Kidney capillary endothelial cell (primary cell): ENCODE results near the gene MAX.
"Not testable (repeated sequence)": the region's sequence is repeated elsewhere in the genome, so short reads cannot be mapped to it uniquely, and the experiment has no call there.

Source experiments
- DNase-seq: peaks from one replicate; pipeline ENCODE4 v3.0.0-alpha.2; 2018; ENCODE audit warnings: low spot score

The MAX gene

DNA sequence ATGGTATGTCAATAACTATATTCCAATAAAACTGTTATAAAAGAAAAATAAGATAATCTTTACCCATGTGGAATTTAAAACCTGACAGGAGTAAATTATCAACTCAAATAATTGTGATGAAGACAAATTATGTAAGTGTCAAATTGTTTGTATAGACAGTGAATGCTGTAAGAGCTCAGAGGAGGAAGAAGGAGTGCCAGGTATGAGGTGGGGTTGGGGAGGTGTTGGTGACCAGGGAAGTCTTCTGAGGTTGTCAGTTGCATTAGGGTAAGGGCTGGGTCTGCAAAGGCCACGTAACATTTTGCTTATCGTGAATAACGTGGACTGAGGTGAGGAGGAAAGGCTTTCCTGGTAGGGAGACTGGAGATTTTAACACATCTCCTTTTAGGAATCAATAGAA lies 2.5 kb upstream of the MAX start:
- DNase-seq: no peak

DNA sequence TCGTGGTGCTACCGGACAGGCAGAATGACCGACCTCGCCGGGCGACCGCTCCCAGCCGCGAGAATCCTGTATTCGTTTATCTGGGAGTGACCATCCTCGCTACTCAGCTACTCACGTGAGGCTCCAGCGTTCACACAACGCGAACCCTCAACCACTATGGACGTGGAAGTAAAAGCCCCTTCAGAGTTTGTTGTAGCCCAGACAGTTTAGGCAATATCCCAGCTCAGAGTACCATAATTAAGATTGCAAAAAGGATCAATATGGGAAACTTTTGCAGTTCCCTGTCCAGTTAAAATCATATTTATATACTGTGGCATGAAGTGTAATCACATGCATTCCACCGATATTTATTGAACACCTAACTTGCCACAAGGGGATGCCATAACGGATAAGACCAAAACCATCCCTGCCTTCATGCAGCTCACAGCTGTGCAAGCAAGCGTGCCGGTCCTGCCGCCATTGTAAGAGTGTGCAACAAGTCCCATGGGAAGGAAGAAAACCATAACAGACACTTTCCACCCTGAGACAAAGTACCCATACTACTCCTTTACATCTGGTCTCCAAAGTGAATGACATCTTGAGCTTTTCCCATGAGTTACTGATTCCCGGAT lies 938 bp upstream of the MAX start:
- no peak for DNase-seq

DNA sequence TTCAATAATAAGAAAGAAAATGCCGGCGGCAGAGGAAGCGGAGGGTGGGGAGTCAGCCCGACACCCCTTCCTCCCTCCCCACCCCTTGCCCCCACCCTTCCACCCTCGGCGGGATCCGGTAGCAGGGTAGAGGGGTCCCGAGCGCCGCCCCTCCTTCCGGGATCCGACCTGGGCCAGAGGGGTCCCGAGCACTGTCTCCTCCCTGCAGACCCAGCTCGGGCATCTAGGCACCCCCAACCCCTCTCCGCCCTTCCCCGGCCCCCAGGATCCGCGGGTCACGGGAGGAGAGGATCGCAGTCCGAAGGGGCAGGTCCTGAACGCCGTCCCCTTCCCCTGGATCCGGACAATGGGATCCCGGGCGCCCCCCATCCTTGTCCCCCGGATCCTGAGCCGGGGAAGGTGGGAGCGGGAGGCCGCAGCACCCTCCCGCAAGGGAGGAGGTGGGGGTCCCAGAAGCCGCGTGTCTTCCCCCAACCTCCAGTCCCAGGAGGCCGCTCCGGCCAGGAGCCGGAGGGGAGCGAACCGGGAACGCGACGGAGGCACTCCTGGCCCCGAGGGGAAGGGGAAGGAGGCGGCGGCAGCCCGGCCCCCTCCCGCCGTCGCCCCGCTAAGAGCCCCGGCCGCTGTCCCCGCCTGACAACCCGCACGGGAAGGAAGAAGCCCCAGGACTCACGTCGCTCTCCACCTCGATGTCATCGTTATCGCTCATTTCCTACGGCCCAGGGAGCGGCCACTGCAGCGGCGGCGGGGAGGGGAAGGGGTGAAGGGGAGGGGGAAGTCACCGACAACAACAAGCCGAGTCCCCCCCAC lies 481 bp downstream of the MAX start:
- DNase-seq: no peak

DNA sequence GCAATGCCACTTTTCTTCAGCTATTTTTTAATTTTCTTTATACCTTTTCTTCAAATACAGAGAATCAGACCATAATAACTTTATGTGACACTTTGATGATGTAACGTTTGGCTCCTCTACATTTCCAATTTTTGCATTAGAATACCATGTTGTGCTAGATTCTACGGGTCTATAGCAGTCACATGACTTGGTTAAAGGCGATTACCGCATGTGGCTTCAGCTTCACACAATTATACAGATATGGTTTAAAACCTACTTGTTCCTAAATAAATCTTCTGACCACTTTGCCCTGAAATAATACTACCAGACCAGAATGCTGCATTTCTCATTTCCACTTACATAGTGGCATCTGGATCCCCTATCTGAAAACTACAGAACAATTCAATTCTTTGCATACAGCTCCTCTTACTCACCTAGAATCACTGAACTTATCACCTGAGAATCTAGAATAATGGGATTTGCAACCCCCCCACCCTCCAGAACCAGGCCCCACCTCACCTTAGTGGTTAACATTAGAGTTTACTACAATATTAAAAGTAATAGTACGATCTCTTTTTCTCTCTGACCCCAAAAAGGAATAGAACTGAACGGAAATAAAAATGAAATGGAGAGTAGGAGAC lies 1.3 kb downstream of the MAX start:
- no peak for DNase-seq

DNA sequence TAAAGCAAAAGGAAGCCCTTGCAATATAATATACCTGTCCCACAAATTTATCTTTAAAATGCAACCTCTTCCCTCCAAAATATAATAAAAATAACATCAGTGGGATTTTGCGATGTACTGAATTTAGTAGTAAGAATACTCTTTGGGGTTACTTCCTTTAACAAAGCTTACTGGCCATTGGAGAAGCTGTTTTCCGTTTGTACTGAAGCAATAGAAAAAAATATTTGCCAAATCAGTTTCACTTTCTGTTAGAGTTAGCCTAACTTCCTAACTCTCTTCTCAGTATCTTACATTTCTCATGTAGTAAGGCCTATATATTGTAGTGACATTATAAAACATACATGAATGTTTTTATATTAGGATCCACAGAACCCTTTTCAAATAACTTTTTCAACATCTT lies 3.7 kb downstream of the MAX start:
- DNase-seq: no peak

DNA sequence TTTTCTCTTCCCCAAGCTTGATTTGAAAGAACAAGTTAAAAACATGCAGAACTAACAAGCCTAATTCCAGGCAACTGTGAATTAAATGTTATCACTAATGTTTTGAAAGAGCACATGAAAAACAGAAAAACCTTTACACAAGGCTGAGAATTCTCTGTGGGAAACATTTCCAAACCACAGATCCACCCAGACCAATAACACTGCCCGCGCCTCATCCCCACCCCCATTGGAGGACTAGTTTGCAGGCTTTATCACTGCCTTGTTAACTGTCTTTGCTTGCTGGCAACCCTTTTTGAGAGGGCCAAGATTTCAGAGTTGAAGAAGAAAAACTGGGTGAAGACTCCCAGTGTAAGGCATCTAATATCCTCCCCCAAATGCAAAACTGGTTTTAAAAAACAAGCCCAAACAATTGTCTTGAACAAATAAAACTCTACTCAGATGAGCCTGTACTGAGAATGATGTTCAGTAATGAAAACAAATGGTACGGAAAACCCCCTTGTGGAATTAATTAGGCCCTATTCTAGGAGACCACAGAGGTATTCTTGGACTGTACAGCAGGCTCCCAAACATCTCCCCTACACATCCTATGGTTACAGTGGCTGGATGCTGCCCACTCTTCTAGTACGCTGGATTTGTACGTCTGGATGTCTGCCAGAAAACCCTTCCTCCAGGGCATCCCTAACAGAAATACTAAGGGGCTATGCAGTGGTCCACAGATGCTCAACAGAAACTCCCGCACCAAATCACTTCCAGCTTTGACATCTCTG lies 5.8 kb downstream of the MAX start:
- DNase-seq: no peak

DNA sequence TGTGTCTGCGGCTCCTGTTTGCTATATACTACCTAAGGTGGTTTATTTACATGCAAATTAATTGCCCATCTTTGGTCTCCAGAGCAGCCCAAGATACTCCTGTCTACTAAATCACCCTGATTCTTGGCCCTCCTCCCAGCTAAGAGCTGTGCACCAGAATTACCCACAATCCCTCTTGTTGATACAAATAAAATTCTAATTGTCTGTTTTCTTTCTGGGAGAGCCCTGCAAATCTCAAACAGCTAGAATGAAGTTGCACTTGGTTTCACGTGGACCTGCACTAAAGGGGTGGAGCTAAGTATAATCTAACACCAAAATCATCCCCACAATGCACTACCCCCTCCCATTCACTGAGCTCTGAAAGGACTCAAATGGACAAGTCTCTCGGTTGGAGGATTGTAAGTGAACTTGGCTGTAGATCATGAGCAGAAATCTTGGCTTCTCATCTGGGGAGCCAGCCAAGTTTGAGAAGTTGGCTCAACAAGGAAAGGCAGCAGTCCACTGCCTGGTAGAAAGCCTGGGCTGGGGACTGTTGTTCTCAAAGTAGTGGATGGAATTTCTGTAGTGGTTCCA lies 6.6 kb downstream of the MAX start:
- no peak for DNase-seq

DNA sequence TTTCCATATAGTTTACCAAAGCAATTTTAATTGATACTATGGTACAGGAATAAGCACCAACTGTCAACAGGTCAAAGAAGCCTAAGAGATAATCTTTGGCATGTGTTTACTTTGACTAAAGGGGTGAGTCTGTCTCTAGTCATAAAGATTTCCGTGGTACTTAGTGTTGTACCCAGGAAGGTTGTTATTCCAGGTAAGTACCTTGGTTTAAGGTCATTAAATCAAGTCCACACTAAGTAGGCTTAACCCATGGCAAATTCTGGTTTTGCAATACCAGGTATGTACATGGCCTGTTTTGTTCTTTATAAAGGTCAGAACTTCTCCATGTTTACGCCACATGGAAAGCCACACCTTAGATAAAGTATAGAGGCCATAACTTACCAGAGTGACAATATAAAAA lies 10.0 kb downstream of the MAX start:
- no peak for DNase-seq

DNA sequence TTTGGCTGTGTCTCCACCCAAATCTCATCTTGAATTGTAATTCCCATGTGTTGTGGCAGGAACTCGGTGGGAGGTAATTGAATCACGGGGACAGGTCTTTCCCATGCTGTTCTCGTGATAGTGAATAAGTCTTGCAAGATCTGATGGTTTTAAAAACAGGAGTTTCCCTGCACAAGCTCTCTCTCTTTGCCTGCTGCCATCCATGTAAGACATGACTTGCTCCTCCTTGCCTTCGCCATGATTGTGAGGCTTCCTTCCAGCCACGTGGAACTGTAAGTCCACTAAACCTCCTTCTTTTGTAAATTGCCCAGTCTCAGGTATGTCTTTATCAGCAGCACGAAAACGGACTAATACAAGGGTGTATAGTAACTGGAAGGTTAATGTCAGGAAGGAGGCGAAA lies 14.5 kb downstream of the MAX start:
- DNase-seq: not testable (repeated sequence)

DNA sequence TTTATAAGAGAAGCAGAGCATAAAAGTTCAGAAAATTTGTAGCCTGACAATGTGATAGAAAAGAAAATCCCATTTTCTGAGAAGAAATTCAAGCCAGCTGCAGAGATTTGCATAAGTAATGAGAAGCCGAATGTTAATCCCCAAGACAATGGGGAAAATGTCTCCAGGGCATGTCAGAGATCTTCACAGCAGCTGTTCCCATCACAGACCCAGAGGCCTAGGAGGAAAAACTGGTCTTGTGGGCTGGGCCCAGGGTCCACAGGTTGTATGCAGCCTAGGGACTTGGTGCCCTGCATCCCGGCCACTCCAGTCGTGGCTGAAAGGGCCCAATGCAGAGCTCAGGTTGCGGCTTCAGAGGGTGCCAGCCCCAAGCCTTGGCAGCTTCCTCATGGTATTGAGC lies 15.6 kb downstream of the MAX start:
- DNase-seq: not testable (repeated sequence)

DNA sequence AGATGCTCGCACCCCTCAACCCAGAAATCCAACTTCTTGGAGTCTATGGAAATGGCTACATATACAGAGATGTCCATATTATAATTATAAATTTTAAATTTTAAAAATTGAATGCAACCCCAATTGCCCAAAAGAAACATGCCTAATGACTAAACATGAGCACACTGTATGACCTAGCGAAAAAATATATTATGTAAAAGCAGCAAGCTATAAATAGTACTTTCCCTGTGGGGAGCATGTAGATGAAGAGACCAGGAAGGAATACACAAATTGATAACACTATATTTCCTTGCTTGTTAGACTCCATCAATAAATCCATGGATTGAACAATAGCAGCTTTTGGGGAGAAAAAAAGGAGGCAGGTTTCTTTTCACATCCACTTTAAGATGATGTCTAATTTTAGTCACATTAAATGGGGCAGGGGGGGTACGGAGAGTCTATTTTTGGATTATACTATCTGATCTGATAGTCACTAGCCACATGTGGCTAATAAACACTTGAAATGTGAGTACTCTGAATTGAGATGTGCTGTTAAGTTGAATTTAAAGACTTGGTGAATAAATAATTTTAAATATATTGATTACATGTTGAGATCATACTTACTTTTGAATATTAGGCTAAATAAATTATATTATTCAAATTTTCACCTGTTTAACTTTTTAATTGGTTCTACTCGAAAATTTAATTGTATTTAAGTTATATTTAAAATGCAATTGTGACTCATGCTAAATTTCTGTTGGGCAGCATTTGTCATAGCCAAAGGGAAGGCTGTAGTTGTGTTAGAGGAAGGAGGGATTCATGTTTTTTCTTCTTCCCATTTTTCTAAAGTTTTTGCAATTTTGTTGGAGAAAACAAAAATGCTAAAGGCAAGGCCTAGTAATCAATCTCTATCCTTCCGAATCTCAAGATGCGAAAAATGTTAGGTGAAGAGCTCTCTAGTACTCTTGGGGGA lies 17.5 kb downstream of the MAX start:
- no peak for DNase-seq

DNA sequence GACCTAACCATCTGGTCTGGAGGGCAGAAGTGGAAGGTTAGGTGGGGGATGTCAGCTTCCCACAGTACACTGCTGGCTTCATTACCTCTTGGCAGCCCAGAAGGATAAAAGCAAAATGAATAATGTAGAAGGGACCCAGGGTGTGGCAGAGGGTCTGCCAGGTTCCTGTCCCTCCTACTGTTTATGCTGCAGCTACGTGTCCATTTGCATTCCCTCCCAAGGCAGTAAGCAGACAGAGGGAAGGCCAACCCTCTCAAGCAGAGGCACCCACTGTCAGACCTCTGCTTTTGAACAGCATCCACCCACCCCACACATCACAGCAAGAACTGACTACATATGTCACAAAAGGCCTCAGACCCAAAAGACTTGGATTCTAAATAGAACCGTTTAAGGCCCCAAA lies 19.4 kb downstream of the MAX start:
- DNase-seq: no peak

DNA sequence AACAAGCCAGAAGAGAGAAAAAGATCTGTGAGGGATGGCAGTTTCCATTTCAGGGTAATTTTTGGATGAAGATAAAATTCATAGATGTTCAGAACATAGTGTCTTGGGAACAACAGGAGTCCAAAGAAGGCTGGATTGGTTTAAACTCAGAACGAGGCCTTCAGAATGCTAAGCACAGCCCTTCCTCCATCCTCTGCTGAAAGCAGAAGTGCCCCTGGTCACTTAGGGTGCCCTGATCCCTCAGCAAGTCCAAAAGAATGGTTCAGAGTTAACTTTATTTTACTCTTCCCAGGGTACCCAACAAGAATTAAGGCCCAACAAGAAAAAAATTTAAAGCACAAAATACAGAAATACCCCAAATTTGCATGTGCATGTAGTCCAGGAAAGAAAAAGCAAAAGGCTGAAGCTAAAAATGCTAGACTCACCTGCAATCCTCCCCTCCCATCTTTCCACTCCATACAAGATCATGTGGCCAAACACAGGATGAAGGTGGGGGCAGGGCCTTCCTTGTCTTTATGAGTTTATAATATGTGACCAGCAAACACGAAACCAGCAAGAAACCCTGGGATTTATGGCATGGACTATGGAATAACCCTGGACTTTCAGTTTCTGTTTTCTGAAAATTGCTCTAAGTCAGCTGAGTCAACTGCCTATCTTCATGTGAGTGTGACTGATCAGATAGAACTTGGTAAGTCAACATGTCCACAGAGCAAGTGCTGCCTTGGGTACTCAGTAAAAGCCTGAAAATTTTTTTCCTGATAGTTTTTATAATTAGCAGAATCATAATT lies 21.2 kb downstream of the MAX start:
- no peak for DNase-seq

DNA sequence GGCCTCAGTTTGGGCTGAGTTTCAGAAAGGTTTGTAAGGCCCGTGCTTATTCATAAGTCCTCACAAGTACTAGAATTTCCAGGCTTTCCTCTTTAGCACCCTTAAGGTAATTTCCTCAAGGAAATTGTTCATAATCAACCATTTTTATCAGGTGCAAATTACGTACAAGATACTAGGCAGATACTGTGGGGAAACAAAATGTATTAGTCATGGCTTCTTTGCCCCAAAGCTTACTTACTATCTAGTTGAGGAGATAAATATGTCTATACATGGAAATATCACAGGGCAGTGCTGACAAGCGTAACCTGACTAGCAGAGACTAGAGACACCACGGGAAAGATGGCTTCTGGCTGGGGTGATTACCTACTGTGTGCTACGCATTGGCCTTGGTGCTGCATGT lies 22.5 kb downstream of the MAX start:
- no peak for DNase-seq

DNA sequence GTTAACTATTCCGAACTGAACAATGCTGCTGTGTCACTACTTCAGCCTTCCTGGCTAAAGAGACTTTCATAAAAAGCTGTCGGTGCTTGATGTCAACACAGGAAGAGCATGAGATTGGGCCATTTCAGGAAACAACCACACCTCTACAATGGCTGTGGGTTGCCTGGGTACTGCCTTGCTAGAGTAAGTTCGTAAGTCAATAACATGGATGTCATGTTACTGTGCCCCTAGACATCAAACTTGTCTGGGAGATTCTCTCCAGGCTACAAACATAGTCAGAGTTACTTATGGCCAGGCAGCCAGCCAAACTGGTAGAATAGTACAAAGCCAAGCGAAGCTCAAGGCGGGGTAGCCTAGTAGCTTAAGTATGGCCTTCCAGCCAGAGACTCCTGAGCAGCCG lies 23.1 kb downstream of the MAX start:
- no peak for DNase-seq

DNA sequence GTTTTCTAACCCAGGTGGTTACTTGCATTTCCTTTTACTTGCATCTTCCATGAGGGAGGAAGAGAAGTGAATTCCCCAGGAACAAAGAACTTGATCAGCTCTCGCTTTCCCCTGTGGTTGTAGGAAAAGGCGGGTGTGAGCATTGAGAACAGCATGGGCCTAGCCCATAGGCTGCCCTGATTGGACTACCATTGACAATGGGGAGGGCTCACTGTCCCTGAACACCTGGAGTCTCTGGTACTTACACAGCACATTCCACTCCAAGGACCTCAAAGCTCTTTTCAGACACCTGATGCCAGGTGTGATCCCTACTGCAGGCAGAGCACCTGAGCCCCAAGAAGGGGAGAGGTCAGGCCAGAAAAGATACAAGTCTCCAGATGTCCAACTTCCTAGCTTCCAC lies 25.0 kb downstream of the MAX start:
- DNase-seq: no peak

DNA sequence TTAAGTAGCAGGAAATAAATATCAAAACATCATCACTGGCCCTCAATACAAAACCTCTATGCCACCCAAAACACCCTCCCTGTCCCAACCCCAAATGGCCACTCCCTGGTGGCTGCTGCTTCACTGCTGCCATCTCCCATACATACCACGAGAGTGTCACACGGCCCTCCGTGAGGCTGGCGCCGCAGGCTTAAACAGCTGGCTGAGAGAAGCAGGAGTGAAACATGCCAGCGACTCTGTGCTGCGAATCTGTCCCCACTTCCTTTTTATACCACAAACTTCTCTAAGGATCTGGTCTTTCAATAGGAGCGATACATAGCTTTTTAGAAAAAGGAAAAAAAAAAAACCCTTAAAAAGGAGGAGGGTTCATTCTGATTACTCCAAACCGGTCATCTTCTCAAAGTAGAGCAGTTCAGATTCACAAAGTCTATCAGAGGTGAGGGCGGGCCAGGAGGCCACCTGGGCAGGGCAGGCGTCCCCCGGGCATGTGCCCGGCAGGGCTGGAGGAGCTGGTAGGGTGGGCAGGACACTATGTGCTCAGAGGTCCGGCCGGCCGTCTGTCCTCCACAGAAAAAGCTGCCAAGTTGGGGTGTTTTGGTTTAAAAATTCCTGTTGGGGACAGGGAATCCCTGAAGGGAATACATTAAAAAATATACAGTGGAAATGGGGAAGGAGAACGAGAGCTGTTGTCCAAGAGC lies 26.5 kb downstream of the MAX start:
- no peak for DNase-seq

DNA sequence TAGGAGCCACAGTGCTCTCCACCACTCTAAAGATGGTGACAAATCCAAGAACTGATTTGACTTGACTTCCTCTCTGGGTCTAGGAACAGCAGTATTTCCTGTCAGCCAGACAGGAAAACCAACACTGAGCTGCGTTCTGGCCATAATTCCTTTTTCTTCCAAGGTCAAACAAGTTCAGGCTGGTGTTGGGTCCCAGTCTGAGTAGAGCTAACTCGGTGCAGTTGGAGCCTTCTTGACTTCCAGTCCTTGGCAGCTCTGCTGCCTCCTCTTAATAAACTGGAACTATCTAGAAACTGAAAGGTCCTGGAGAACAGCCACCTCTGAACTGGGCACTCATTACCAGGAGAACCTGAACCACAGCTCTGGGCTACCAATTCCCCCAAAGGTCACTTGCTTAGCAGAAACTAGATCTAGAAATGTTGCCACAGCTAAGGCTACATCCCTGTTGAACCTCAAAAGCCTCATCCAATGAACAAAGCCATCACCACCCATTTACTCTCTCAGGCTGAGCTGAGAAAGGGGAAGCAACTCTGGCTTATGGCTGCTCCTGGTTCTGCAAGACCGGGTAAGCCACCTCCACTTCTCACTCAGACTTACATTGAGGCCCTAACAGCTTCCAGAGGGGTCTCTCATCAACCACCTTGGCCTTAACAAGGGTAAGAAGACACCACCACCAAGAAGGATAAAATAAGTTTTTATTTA lies 27.7 kb downstream of the MAX start:
- peak; percentile 66 for DNase-seq

DNA sequence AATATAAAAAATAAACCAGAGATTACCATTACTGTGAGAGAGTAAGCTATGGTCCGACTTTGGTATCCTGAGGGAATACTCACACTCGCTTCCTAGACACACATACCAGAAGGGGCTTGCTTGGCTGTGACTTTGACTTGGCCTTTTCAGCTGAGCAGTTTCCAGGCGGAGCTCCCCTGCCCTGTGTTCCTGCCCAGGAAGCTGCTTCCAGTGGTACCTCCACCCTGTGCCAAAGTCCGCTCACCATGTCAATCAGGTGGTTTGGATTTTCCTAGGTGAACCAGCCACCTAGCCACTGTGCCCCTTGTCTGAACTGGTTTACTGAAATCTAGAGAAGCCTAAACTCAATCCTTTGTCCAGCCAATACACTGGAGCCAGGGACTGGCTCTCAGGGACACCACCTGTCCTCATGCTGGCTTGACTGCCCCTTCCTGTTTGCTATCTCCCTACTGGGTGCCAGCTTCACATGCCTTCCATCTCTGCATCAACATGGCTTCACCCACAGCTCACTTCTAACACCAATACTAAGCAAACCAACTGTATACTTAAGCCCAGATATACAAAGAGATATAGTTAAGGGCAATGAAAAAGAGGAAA lies 28.6 kb downstream of the MAX start:
- no peak for DNase-seq
